ENCODE measurements around the gene SHMT2.

- TF ChIP-seq POLR2A (IDR thresholded peaks at IDR 0.05) (no peak), CTCF (IDR thresholded peaks at IDR 0.05) (peak in 2 of 4 experiments; percentile 12 to 64), POLR2AphosphoS5 (IDR thresholded peaks at IDR 0.05) (no peak)
Observed at GRCh38 chr12:57224973-57225679, 4.4 kb upstream of the SHMT2 start.

Data from prostate gland (tissue), 2 donors.